Esophagus squamous epithelium (tissue), 5 donors: ENCODE data around the gene MED8. TPM values are rescaled to one million over a fixed set of nuclear protein-coding genes. Genes with fewer than 3 reads are reported as not detected.
"Not testable (repeated sequence)": the region's sequence is repeated elsewhere in the genome, so short reads cannot be mapped to it uniquely, and the experiment has no call there.

Experiments used
- DNase-seq: peaks from one replicate; lab custom pipeline; 2025; lab: John Stamatoyannopoulos, UW
- H3K27ac ChIP-seq, 4 donors: fragments of 200-600 bp; sonication (generic); one replicate each; pipeline ENCODE4 v1.5.1; 2016 to 2019; ENCODE audit warnings: mild to moderate bottlenecking in 1 of 4
- H3K27me3 ChIP-seq, 4 donors: fragments of 200-600 bp; sonication (generic); 1 replicate in 3 of 4; 2 replicates in 1 of 4; pipeline versions ENCODE4 v1.5.1 to v1.6.0; 2017 to 2021; ENCODE audit warnings: antibody characterized with exemption in 1 of 4
- H3K36me3 ChIP-seq, 3 donors: fragments of 200-600 bp; sonication (generic); one replicate each; pipeline ENCODE4 v1.5.1; 2016 to 2019
- H3K4me1 ChIP-seq, 3 donors: fragments of 200-600 bp; sonication (generic); one replicate each; pipeline ENCODE4 v1.5.1; 2017 to 2019
- H3K4me3 ChIP-seq, 4 donors: fragments of 200-600 bp; sonication (generic); 1 replicate in 3 of 4; 2 replicates in 1 of 4; pipeline ENCODE4 v1.5.1; 2016 to 2019; ENCODE audit warnings: mild to moderate bottlenecking in 2 of 4, moderate library complexity in 1 of 4
- H3K9me3 ChIP-seq, 3 donors: fragments of 200-600 bp; sonication (generic); one replicate each; pipeline ENCODE4 v1.5.1; 2016 to 2019
- POLR2A ChIP-seq, 4 donors: fragments of 450-650 bp; IDR thresholded peaks; one replicate each; pipeline ENCODE4 v1.6.1; 2017; ENCODE audit warnings: antibody characterized with exemption in 4 of 4, mild to moderate bottlenecking in 4 of 4, moderate library complexity in 3 of 4
- WGBS, 2 donors: methylation state at CpG; one replicate each; pipeline ENCODE4 v1.1.5; 2018; 5-methylcytosine and 5-hydroxymethylcytosine counted together
- intact Hi-C: fragments of 100-400 bp; cut with DNase I; formaldehyde crosslinking; loops from one replicate; pipeline ENCODE4 v1.15.0; 2022
- total RNA-seq, 4 donors: library from RNA; depleted of rRNA; stranded (reverse); fragments of >200 nt; gene quantifications; one replicate each; pipeline ENCODE4 v1.1.0, GENCODE V29; 2016
- TF ChIP-seq, protein P1 (sequence below), 6 experiments: fragments of 450-650 bp in 4 of 6; fragments of 200-600 bp in 2 of 6; sonication (generic) in 2 of 6; IDR thresholded peaks; one replicate each; pipeline ENCODE4 v1.5.1; 2016 to 2019; ENCODE audit warnings: antibody characterized with exemption in 6 of 6, mild to moderate bottlenecking in 4 of 6, moderate library complexity in 4 of 6
- donor health status: DM: yes; HTN: yes; CAD: no.

The MED8 gene
- total RNA-seq, 4 donors from 2014 or later = 34.5 to 60.1 (median 38.6) TPM

DNA sequence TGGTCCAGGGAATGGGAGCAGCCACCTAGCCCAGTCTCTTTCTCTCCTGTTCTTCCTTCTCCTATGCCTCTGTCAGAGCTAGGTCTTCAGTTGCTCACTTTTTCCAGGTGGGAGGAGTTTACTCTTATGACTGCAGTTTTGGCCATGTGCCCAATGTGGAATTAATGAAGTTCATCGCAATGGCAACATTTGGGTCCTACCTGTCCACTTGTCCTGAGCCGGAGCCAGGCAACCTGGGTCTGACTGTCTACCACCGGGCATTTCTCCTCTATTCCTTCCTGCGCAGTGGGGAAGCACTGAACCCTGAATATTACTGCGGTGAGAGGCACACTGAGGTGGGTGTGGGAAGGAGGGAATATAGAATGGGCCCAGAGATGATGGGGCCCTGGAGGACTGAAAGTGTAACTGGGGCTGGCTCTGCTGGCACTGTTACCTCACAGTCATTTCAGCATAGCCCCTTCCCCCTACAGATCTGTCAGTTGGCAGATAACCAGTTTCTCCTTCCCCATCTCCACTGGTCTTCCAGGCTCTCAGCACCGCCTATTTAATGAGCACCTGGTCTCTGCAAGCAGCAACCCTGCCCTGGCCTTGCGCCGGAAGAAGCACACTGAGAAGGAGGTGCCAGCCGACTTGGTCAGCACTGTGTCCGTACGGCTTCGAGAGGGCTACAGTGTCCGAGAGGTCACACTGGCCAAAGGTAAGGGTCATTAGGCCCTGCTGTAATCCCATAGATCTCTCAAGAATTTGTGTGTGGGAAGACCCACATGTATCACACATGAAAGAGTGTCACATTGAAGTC lies 30.2 kb upstream of the MED8 start:
- WGBS, 2 donors = 87 to 91% methylated on average over 6 to 9 of the region's 13 CpGs
- H3K27ac ChIP-seq = no peak overlapping the region
- no peaks in the 10 kb centered on the region for H3K27me3 ChIP-seq
- no peak for DNase-seq
- H3K9me3 ChIP-seq = peaks cover 0 to 15% (median 4%) of the 10 kb centered on the region in 3 donors
- intact Hi-C loops = loop anchor here (5.0 kb wide), 1 partner anchor 193 kb away; no protein-coding TSS in a partner anchor
- H3K4me3 ChIP-seq = no peak overlapping the region
- no peaks in the 10 kb centered on the region for H3K4me1 ChIP-seq
- peaks cover 51 to 100% (median 63%) of the 10 kb centered on the region in 3 donors for H3K36me3 ChIP-seq
- TF ChIP-seq, protein P1, sequence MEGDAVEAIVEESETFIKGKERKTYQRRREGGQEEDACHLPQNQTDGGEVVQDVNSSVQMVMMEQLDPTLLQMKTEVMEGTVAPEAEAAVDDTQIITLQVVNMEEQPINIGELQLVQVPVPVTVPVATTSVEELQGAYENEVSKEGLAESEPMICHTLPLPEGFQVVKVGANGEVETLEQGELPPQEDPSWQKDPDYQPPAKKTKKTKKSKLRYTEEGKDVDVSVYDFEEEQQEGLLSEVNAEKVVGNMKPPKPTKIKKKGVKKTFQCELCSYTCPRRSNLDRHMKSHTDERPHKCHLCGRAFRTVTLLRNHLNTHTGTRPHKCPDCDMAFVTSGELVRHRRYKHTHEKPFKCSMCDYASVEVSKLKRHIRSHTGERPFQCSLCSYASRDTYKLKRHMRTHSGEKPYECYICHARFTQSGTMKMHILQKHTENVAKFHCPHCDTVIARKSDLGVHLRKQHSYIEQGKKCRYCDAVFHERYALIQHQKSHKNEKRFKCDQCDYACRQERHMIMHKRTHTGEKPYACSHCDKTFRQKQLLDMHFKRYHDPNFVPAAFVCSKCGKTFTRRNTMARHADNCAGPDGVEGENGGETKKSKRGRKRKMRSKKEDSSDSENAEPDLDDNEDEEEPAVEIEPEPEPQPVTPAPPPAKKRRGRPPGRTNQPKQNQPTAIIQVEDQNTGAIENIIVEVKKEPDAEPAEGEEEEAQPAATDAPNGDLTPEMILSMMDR (IDR thresholded peaks at IDR 0.05) = no peak
- TF ChIP-seq POLR2A (IDR thresholded peaks at IDR 0.05) = no peak

DNA sequence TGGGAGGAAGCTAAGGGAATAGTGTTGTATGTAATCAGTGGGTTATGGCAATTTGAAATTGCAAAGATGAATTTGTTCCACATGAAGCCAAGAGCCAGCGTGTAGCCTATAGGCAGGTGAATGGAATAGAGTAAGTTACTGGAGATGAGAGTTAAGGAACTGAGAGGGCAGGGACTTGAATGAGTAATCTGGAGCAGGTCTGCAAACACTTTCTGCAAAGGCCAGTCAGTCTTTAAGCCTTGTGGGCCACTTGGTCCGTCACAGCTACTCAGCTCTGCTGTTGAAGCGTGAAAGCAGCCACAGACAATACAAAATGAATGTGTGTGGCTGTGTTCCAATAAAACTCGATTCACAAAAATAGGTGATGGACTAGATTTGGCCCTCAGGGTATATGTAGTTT lies 29.3 kb upstream of the MED8 start:
- no peak overlapping the region for H3K4me3 ChIP-seq
- no peak for DNase-seq
- H3K9me3 ChIP-seq = peaks cover 0 to 11% (median 4%) of the 10 kb centered on the region in 3 donors
- H3K4me1 ChIP-seq = no peaks in the 10 kb centered on the region
- no peak overlapping the region for H3K27ac ChIP-seq
- TF ChIP-seq POLR2A (IDR thresholded peaks at IDR 0.05) = no peak
- TF ChIP-seq, protein P1 (IDR thresholded peaks at IDR 0.05) = no peak
- intact Hi-C loops = loop anchor here (5.0 kb wide), 1 partner anchor 192 kb away; no protein-coding TSS in a partner anchor
- 66 to 68% methylated on average over 4 of the region's 4 CpGs for WGBS, 2 donors
- no peaks in the 10 kb centered on the region for H3K27me3 ChIP-seq
- H3K36me3 ChIP-seq = peaks cover 51 to 91% (median 56%) of the 10 kb centered on the region in 3 donors

DNA sequence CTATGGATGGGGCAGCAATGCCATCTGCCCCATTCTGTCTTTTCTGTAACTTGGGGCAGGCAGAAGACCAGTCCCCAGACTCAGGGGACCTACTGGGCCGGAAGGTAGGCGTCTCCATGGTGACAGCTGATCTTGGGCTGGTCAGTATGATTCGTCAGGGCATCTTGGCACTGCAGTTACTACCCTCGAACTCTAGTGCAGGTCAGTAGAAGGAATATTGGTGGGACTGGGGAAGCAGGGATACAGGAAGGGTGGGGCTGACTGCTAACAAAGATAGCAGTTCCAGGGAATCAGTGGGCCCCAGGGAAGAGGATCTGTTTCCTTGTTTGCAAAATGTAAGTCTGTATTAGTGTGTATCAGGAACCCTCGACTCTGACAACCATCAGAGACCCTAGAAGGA lies 26.3 kb upstream of the MED8 start:
- 78% methylated on average over 1 to 5 of the region's 5 CpGs for WGBS, 2 donors
- intact Hi-C loops = loop anchor here (5.0 kb wide), 1 partner anchor 189 kb away; no protein-coding TSS in a partner anchor
- Histone ChIP-seq H3K36me3 (peaks cover 27 to 68% (median 33%) of the 10 kb centered on the region in 3 donors), H3K27ac (no peak overlapping the region), H3K4me3 (no peak overlapping the region), H3K27me3 (no peaks in the 10 kb centered on the region), H3K4me1 (no peaks in the 10 kb centered on the region), H3K9me3 (no peaks in the 10 kb centered on the region)
- no peak for DNase-seq
- no peak for TF ChIP-seq POLR2A (IDR thresholded peaks at IDR 0.05)
- TF ChIP-seq, protein P1 (IDR thresholded peaks at IDR 0.05) = no peak

DNA sequence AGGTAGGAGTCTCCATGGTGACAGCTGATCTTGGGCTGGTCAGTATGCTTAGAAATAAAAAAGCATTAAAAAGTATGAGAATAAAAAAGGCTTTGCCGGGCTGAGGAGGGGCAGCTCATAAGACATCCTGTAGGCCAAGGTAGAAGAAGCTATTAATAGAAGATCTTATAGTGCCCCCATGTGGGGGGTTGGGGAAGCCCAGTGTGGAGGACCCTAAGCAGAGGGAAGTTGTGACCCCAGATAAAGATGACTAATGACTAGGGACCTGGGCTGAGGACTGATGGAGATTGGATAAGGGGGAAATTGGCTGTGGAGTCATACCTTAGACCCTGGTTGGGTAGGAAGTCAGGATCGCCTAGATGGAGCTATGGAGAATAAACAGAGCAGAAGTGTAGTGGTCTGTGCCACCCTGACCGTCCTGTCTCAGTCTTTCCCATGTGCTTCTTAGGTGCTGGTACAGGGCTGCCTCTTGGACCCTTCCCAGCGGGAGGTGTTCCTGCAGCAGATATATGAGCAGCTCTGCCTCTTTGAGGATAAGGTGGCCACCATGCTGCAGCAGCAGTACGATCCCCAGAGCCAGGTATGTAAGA lies 25.1 kb upstream of the MED8 start:
- Histone ChIP-seq H3K4me1 (no peaks in the 10 kb centered on the region), H3K9me3 (no peaks in the 10 kb centered on the region), H3K4me3 (no peak overlapping the region), H3K36me3 (peaks cover 15 to 66% (median 21%) of the 10 kb centered on the region in 3 donors), H3K27me3 (no peaks in the 10 kb centered on the region), H3K27ac (no peak overlapping the region)
- WGBS, 2 donors = 81 to 85% methylated on average over 4 to 5 of the region's 5 CpGs
- TF ChIP-seq POLR2A (IDR thresholded peaks at IDR 0.05) = no peak
- TF ChIP-seq, protein P1 (IDR thresholded peaks at IDR 0.05) = peak; percentile 47 to 69 (median 64)
- intact Hi-C loops = loop anchor here (5.0 kb wide), 1 partner anchor 187 kb away; no protein-coding TSS in a partner anchor
- DNase-seq = no peak

DNA sequence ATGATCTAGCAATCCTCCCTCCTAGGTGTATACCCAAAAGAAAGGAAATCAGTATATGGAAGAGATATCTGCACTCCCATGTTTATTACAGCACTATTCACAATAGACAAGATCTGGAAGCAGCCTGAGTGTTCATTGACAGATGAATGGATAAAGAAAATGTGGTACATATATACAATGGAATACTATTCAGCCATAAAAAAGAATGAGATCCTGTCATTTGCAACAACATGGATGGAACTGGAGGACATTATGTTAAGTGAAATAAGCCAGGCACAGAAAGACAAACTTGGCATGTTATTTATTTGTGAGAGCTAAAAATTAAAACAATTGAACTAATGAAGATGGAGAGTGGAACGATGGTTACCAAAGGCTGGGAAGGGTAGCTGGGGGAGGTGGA lies 23.8 kb upstream of the MED8 start:
- H3K9me3 ChIP-seq, DNase-seq, H3K4me3 ChIP-seq, H3K4me1 ChIP-seq, intact Hi-C loops, H3K27me3 ChIP-seq, H3K27ac ChIP-seq: not testable (repeated sequence)
- 94 to 96% methylated on average over 1 of the region's 1 CpG for WGBS, 2 donors
- peaks cover 12 to 66% (median 15%) of the 10 kb centered on the region in 3 donors for H3K36me3 ChIP-seq
